8988T (cell line): ENCODE results near the gene JCAD.

Experiments used
- DNase-seq: peaks from one replicate; pipeline ENCODE4 v3.0.0; 2011

JCAD gene

GRCh38 chr10:29976134-29976533, 83.3 kb downstream of the JCAD start:
- DNase-seq = no peak

- DNase-seq = no peak
Observed at GRCh38 chr10:29974773-29975172, 84.6 kb downstream of the JCAD start.

- no peak for DNase-seq
Observed at GRCh38 chr10:29973921-29974320, 85.5 kb downstream of the JCAD start.

GRCh38 chr10:29970576-29970975, 88.8 kb downstream of the JCAD start:
- DNase-seq = no peak

GRCh38 chr10:29970012-29970396, 89.4 kb downstream of the JCAD start:
- DNase-seq = no peak

- no peak for DNase-seq
Observed at GRCh38 chr10:29969255-29970011, 90.0 kb downstream of the JCAD start.

GRCh38 chr10:29968585-29968984, 90.8 kb downstream of the JCAD start:
- DNase-seq = no peak

- no peak for DNase-seq
Observed at GRCh38 chr10:29966269-29966668, 93.1 kb downstream of the JCAD start.
